HG02938 (cell line): Measurements from ENCODE around the gene CNGA3.

Experiments
- ATAC-seq: cut with Tn5 transposase; IDR thresholded peaks from one replicate; pipeline ENCODE4 v1.9.1; 2021; ENCODE audit warnings: mild to moderate bottlenecking, moderate library complexity; ENCODE audit not compliant: unreplicated experiment

CNGA3 gene

GRCh38 chr2:98376996-98377395 lies 30.7 kb downstream of the CNGA3 start:
- ATAC-seq = no peak

GRCh38 chr2:98377544-98377943 lies 31.3 kb downstream of the CNGA3 start:
- ATAC-seq = no peak

- ATAC-seq = no peak
Measured at GRCh38 chr2:98378196-98378595, 31.9 kb downstream of the CNGA3 start.

GRCh38 chr2:98378901-98379300 lies 32.6 kb downstream of the CNGA3 start:
- no peak for ATAC-seq

- no peak for ATAC-seq
Measured at GRCh38 chr2:98379311-98380202, 33.3 kb downstream of the CNGA3 start.

GRCh38 chr2:98380203-98380535 lies 33.9 kb downstream of the CNGA3 start:
- ATAC-seq = no peak

GRCh38 chr2:98381494-98381893 lies 35.2 kb downstream of the CNGA3 start:
- no peak for ATAC-seq

GRCh38 chr2:98382086-98382485 lies 35.8 kb downstream of the CNGA3 start:
- ATAC-seq = no peak

- ATAC-seq = no peak
Measured at GRCh38 chr2:98382739-98383138, 36.5 kb downstream of the CNGA3 start.

GRCh38 chr2:98383166-98383565 lies 36.9 kb downstream of the CNGA3 start:
- ATAC-seq = no peak

GRCh38 chr2:98385050-98385699 lies 38.9 kb downstream of the CNGA3 start:
- ATAC-seq = no peak

GRCh38 chr2:98387478-98387877 lies 41.2 kb downstream of the CNGA3 start:
- no peak for ATAC-seq

- ATAC-seq = no peak
Measured at GRCh38 chr2:98388081-98388480, 41.8 kb downstream of the CNGA3 start.

- no peak for ATAC-seq
Measured at GRCh38 chr2:98388601-98389250, 42.5 kb downstream of the CNGA3 start.

GRCh38 chr2:98389251-98389605 lies 43.0 kb downstream of the CNGA3 start:
- ATAC-seq = no peak

- no peak for ATAC-seq
Measured at GRCh38 chr2:98390571-98391476, 44.6 kb downstream of the CNGA3 start.

- ATAC-seq = no peak
Measured at GRCh38 chr2:98391581-98392270, 45.5 kb downstream of the CNGA3 start.

GRCh38 chr2:98393354-98393753 lies 47.1 kb downstream of the CNGA3 start:
- no peak for ATAC-seq

GRCh38 chr2:98394595-98395153 lies 48.4 kb downstream of the CNGA3 start:
- ATAC-seq = no peak

- no peak for ATAC-seq
Measured at GRCh38 chr2:98395977-98396376, 49.7 kb downstream of the CNGA3 start.
